Neural progenitor cell (in vitro differentiated cells): ENCODE measurements around the gene POLE. TPM values are rescaled to one million over a fixed set of nuclear protein-coding genes. Genes with fewer than 3 reads are reported as not detected.

ENCODE experiments used
- DNase-seq: peaks from one replicate; pipeline ENCODE4 v3.0.0-alpha.2; 2016; ENCODE audit warnings: low spot score
- H2AFZ ChIP-seq: fragments of 200-600 bp; sonication (generic); replicated peaks from 2 replicates; pipeline ENCODE4 v1.6.1; 2016; ENCODE audit warnings: antibody characterized with exemption
- H3F3A ChIP-seq: fragments of 200-600 bp; sonication (generic); 2 replicates; pipeline ENCODE4 v1.6.1; 2016; ENCODE audit warnings: antibody characterized with exemption, low read depth
- H3K27ac ChIP-seq: fragments of 200-600 bp; sonication (generic); 2 replicates; pipeline ENCODE4 v1.5.1; 2016; ENCODE audit warnings: mild to moderate bottlenecking
- H3K27me3 ChIP-seq: fragments of 200-600 bp; sonication (generic); 2 replicates; pipeline ENCODE4 v1.6.1; 2016; ENCODE audit warnings: mild to moderate bottlenecking, moderate library complexity
- H3K36me3 ChIP-seq: fragments of 200-600 bp; sonication (generic); 2 replicates; pipeline ENCODE4 v1.5.1; 2016
- H3K4me1 ChIP-seq: fragments of 200-600 bp; sonication (generic); 2 replicates; pipeline ENCODE4 v1.6.1; 2016; ENCODE audit warnings: mixed run types
- H3K4me2 ChIP-seq: fragments of 200-600 bp; sonication (generic); 2 replicates; pipeline ENCODE4 v1.6.1; 2016
- H3K4me3 ChIP-seq: fragments of 200-600 bp; sonication (generic); 2 replicates; pipeline ENCODE4 v1.5.1; 2016
- H3K79me2 ChIP-seq: fragments of 200-600 bp; sonication (generic); 2 replicates; pipeline ENCODE4 v1.6.1; 2016; ENCODE audit warnings: low read depth
- H3K9ac ChIP-seq: fragments of 200-600 bp; sonication (generic); 2 replicates; pipeline ENCODE4 v1.6.1; 2016
- H3K9me3 ChIP-seq: fragments of 200-600 bp; sonication (generic); 2 replicates; pipeline ENCODE4 v1.5.1; 2016; ENCODE audit warnings: low read depth
- H4K20me1 ChIP-seq: fragments of 200-600 bp; sonication (generic); 2 replicates; pipeline ENCODE4 v1.6.1; 2016; ENCODE audit warnings: low read depth
- H3K27ac Mint-ChIP-seq: 3 replicates; pipeline ENCODE4 v1.8.0; 2021; ENCODE audit warnings: mixed read lengths
- H3K27me3 Mint-ChIP-seq: 2 replicates; pipeline ENCODE4 v1.8.0; 2022; ENCODE audit warnings: low read depth, mild to moderate bottlenecking, inconsistent platforms, moderate library complexity, mixed read lengths; ENCODE audit not compliant: insufficient read depth
- H3K36me3 Mint-ChIP-seq: 3 replicates; pipeline ENCODE4 v1.8.0; 2021; ENCODE audit warnings: mixed read lengths
- H3K4me1 Mint-ChIP-seq: 3 replicates; pipeline ENCODE4 v1.8.0; 2021; ENCODE audit warnings: mixed read lengths
- H3K4me3 Mint-ChIP-seq: 3 replicates; pipeline ENCODE4 v1.8.0; 2021; ENCODE audit warnings: mild to moderate bottlenecking, moderate library complexity, mixed read lengths
- H3K9me3 Mint-ChIP-seq: 3 replicates; pipeline ENCODE4 v1.8.0; 2020; ENCODE audit warnings: mixed read lengths
- CTCF ChIP-seq: fragments of 200-600 bp; sonication (generic); IDR thresholded peaks from 2 replicates; pipeline ENCODE4 v1.5.1; 2017; ENCODE audit warnings: antibody characterized with exemption, mild to moderate bottlenecking
- EZH2 ChIP-seq: fragments of 200-600 bp; sonication (generic); IDR thresholded peaks from 2 replicates; pipeline ENCODE4 v1.6.1; 2017; ENCODE audit warnings: antibody characterized with exemption, mild to moderate bottlenecking, moderate library complexity
- EZH2phosphoT487 ChIP-seq: fragments of 200-600 bp; sonication (generic); IDR thresholded peaks from 2 replicates; pipeline ENCODE4 v1.6.1; 2017; ENCODE audit warnings: antibody characterized with exemption
- total RNA-seq: library from RNA; depleted of rRNA; stranded (reverse); fragments of >200 nt; gene quantifications from 2 replicates; pipeline ENCODE4 v1.2.3, GENCODE V29; 2015; ENCODE audit warnings: low replicate concordance

POLE gene
- total RNA-seq, 1 donor from 2014 or later = 46.8 TPM

- no peaks in the 10 kb centered on the region for H3K9me3 ChIP-seq
- Mint-ChIP-seq H3K27me3 (peaks cover 13% of the 10 kb centered on the region), H3K9me3 (no peaks in the 10 kb centered on the region), H3K4me1 (no peaks in the 10 kb centered on the region), H3K36me3 (peaks cover 6% of the 10 kb centered on the region), H3K4me3 (no peak overlapping the region), H3K27ac (no peak overlapping the region)
- no peaks in the 10 kb centered on the region for H3K36me3 ChIP-seq
- no peak for TF ChIP-seq EZH2
- TF ChIP-seq EZH2phosphoT487 = no peak
- TF ChIP-seq CTCF = no peak
- no peaks in the 10 kb centered on the region for H3K79me2 ChIP-seq
- H3K27me3 ChIP-seq = peaks cover 31% of the 10 kb centered on the region
- no peak for DNase-seq
- no peak overlapping the region for H3K4me3 ChIP-seq
- H3K27ac ChIP-seq = no peak overlapping the region
- peaks cover 8% of the 10 kb centered on the region for H3K4me1 ChIP-seq
- H4K20me1 ChIP-seq = peaks cover 79% of the 10 kb centered on the region
- H3K4me2 ChIP-seq = no peak overlapping the region
- H3F3A ChIP-seq = peaks cover 14% of the 10 kb centered on the region
- no peak overlapping the region for H3K9ac ChIP-seq
- no peak overlapping the region for H2AFZ ChIP-seq
These were observed 109.0 kb downstream of the POLE start for GRCh38 chr12:132578118-132578517.

GRCh38 chr12:132577191-132577920 is 109.8 kb downstream of the POLE start:
- peaks cover 23% of the 10 kb centered on the region for H3K27me3 ChIP-seq
- H3K4me2 ChIP-seq = no peak overlapping the region
- H3K4me3 ChIP-seq = no peak overlapping the region
- H3K4me1 ChIP-seq = peaks cover 1% of the 10 kb centered on the region
- H3F3A ChIP-seq = peaks cover 10% of the 10 kb centered on the region
- no peak overlapping the region for H3K9ac ChIP-seq
- H3K36me3 Mint-ChIP-seq = peaks cover 6% of the 10 kb centered on the region
- H3K27me3 Mint-ChIP-seq = peaks cover 11% of the 10 kb centered on the region
- no peaks in the 10 kb centered on the region for H3K36me3 ChIP-seq
- H2AFZ ChIP-seq = no peak overlapping the region
- no peaks in the 10 kb centered on the region for H3K9me3 ChIP-seq
- no peak for DNase-seq
- no peak overlapping the region for H3K27ac Mint-ChIP-seq
- TF ChIP-seq EZH2 (no peak), EZH2phosphoT487 (no peak), CTCF (no peak)
- no peaks in the 10 kb centered on the region for H3K4me1 Mint-ChIP-seq
- H3K79me2 ChIP-seq = no peaks in the 10 kb centered on the region
- H4K20me1 ChIP-seq = peaks cover 79% of the 10 kb centered on the region
- no peaks in the 10 kb centered on the region for H3K9me3 Mint-ChIP-seq
- H3K27ac ChIP-seq = no peak overlapping the region
- no peak overlapping the region for H3K4me3 Mint-ChIP-seq

GRCh38 chr12:132576701-132577100 is 110.4 kb downstream of the POLE start:
- H2AFZ ChIP-seq = no peak overlapping the region
- no peaks in the 10 kb centered on the region for H3K9me3 ChIP-seq
- no peak overlapping the region for H3K4me3 ChIP-seq
- no peak overlapping the region for H3K27ac ChIP-seq
- H4K20me1 ChIP-seq = peaks cover 79% of the 10 kb centered on the region
- no peak for DNase-seq
- H3F3A ChIP-seq = peaks cover 9% of the 10 kb centered on the region
- H3K36me3 ChIP-seq = no peaks in the 10 kb centered on the region
- no peaks in the 10 kb centered on the region for H3K4me1 ChIP-seq
- no peak overlapping the region for H3K4me2 ChIP-seq
- no peak overlapping the region for H3K27ac Mint-ChIP-seq
- H3K9ac ChIP-seq = no peak overlapping the region
- TF ChIP-seq EZH2 (no peak), EZH2phosphoT487 (no peak), CTCF (no peak)
- H3K27me3 Mint-ChIP-seq = peaks cover 11% of the 10 kb centered on the region
- H3K4me3 Mint-ChIP-seq = no peak overlapping the region
- H3K79me2 ChIP-seq = no peaks in the 10 kb centered on the region
- H3K4me1 Mint-ChIP-seq = no peaks in the 10 kb centered on the region
- H3K9me3 Mint-ChIP-seq = no peaks in the 10 kb centered on the region
- H3K27me3 ChIP-seq = peaks cover 16% of the 10 kb centered on the region
- H3K36me3 Mint-ChIP-seq = peaks cover 6% of the 10 kb centered on the region
